Stimulated activated CD4-positive, alpha-beta T cell treated with anti-CD3 and anti-CD28 coated beads, Interleukin-15, amount 100 ng/mL, for 24 hours (primary cell): ENCODE data around the gene CXCR5.
"Not testable (repeated sequence)": the region's sequence is repeated elsewhere in the genome, so short reads cannot be mapped to it uniquely, and the experiment has no call there.

Experiments used
- DNase-seq: peaks from one replicate; pipeline ENCODE4 v3.0.0-alpha.2; 2020

The CXCR5 gene

GRCh38 chr11:118883368-118884071, at the start of gene CXCR5:
Gene CXCR5, plus strand, starts transcription at chr11:118883892. Its CDS starts 50 bp downstream, at chr11:118883942.
- peak; percentile 81 for DNase-seq

- no peak for DNase-seq
Observed at GRCh38 chr11:118834427-118835028, 49.2 kb upstream of the CXCR5 start.

GRCh38 chr11:118837868-118838267, 45.8 kb upstream of the CXCR5 start:
- no peak for DNase-seq

- DNase-seq: peak; percentile 11
Observed at GRCh38 chr11:118838905-118839553, 44.7 kb upstream of the CXCR5 start.

DNA sequence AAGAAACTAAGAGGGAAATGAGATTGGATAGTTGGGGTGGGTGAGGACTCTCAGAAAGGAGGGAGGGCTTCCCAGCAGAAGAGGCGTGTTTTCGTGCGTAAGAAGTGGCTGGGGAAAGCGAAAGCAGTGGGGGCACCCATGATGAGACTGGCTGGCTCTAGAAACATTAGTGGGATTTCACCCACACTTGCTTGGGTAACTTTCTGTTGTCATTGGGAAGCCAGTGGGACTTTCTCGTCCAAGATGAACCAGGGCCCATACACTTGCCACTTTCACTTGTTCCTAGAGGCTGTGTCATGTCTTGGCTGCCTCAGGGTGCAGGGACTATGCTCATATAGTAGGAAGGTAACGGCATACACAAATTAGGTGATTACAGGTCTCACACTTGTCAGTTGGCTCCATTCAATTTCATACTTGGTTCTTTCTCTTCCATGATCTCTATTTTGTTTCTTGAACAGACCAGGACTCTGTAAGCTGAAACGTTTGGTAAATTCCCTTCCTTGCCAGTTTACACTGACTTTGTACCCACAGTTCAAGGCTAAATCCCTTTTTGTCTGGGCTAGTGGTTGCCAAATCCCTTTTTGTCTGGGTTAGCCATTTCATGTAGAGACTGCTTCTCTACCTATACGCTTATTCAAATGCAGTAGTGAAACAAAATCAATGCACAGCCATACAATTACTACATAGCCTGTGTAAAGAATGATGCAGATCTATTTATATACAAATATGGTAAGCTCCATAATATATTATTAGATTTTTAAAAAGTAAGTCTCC, 42.0 kb upstream of the CXCR5 start:
- DNase-seq: peak; percentile 68

GRCh38 chr11:118842369-118842768, 41.3 kb upstream of the CXCR5 start:
- no peak for DNase-seq

- DNase-seq: not testable (repeated sequence)
Observed at GRCh38 chr11:118842843-118843242, 40.8 kb upstream of the CXCR5 start.

DNA sequence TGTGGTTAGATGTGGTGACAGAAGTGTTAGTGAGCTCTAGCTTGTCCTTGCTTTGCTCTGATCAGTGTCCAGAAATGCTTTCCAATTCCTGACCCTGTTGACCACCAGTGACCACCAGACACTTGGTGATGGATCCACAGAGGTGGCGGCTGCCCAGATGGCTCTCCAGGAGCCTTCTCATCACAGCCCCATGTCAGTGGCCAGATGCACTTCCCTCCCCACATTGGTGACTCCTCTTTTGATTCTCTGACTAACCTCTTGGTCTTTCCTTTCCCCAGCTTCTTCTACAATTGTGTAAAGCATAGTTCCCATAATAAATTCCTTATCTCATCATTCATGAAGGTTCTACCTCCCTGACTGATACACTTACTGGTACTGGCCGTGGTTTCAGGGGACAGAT, 40.1 kb upstream of the CXCR5 start:
- DNase-seq: no peak

DNA sequence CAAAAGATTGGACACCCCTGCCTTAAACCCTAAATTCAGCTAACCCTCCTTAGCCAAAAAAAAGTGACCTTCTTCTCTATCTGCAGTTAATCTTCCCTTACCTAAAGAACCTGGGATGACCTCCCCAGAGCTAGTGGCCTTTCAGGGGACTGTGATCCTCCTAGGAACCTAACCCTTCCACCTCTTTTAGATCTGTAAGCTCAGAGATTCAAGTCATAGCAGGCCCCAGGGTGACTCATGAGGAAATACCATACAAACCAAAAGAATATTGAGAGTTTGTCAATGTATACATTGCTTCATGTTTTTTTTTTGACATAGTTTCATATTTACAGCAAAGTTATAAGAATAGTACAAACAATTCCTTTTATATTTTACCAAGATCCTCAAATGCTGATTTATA, 38.3 kb upstream of the CXCR5 start:
- peak; percentile 27 for DNase-seq

- DNase-seq: no peak
Observed at GRCh38 chr11:118846181-118846935, 37.3 kb upstream of the CXCR5 start.

DNA sequence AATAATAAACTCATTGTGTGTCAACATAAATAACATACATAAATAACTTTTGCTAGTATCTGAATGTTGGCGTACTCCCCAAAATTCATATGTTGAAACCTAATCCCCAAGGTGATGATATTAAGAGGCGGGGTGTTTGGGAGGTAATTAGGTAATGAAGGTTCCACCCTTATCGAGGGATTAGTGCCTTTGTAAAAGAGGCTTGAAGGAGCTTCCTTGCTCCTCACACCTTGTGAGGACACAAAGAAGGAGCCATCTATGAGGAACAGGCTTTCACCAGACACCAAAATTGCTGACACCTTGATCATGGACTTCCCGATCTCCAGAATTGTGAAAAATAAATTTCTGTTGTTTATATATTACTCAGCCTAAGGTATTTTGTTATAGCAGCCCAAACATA, 33.9 kb upstream of the CXCR5 start:
- no peak for DNase-seq

GRCh38 chr11:118851970-118852369, 31.7 kb upstream of the CXCR5 start:
- no peak for DNase-seq

- no peak for DNase-seq
Observed at GRCh38 chr11:118853678-118854077, 30.0 kb upstream of the CXCR5 start.

DNA sequence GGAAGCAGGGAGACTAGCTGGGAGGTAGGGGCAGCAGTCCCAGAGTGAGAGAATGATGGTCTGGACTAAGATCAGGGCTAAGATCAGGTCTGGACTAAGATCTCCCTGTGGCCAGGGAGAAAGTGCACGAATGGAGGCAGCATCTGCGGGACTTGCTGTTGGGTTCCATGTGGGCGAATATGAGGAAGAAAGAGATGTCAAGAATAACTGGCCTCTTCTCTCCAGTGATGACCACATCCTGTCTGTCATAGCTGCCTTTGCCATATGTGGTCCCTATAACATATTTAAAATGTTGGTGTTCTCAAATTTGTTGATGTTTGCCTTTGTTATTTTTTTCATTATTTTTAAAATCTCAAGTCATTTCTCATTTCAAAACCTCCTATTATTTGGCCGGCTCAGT, 27.4 kb upstream of the CXCR5 start:
- no peak for DNase-seq

DNA sequence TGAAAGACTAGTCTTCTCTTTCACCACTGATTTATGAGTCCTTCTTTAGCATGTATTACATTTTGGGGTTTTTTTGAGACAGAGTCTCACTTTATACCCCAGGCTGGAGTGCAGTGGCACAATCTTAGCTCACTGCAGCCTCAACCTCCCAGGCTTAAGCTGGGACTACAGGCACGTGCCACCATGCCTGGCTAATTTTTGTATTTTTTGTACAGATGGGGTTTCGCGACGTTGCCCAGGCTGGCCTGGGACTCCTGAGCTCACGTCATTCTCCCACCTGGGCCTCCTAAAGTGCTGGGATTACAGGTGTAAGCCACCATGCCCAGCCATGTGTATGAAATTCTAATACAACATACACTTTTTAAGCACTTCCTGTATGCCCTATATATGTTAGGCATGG, 26.3 kb upstream of the CXCR5 start:
- DNase-seq: no peak

GRCh38 chr11:118859973-118860372, 23.7 kb upstream of the CXCR5 start:
- no peak for DNase-seq

DNA sequence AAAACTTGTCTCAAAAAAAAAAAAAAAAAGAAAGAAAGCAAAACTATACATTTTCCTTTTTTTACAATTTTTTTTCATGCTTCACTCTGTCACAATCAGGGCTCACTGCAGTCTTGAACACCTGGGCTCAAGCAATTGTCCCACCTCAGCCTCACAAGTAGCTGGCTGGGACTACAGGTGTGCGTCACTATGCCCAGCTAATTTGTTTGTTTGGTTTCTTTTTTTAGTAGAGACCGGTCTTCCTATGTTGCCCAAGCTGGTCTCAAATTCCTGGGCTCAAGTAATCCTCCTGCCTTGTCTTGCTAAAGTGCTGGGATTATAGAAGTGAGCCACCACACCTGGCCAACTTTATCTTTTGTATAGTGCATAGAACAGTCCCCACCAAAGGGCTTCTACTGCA, 15.0 kb upstream of the CXCR5 start:
- no peak for DNase-seq

- DNase-seq: peak; percentile 44
Observed at GRCh38 chr11:118870396-118871343, 13.0 kb upstream of the CXCR5 start.

DNA sequence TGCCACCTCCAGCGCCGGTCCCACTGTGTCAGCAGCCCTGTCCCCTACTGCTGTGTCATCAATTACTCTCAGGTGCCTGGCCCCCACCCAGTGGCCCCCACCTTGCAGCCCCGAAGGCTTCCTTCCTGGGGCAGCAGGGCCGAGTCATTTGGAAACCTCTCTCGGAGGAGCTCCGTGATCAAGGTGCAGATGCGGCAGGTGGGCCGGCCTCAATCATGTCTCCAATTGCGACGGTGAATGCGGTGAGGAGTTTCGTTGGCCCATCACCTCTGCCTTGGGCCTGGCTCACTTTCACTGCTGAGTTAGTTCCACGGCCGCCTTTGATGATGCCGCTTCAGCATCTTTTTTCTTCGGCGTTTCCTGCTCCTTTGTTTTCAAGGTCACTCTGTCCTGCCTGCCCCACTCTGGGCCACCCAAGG, 11.3 kb upstream of the CXCR5 start:
- peak; percentile 80 for DNase-seq

GRCh38 chr11:118873804-118874203, 9.9 kb upstream of the CXCR5 start:
- no peak for DNase-seq

DNA sequence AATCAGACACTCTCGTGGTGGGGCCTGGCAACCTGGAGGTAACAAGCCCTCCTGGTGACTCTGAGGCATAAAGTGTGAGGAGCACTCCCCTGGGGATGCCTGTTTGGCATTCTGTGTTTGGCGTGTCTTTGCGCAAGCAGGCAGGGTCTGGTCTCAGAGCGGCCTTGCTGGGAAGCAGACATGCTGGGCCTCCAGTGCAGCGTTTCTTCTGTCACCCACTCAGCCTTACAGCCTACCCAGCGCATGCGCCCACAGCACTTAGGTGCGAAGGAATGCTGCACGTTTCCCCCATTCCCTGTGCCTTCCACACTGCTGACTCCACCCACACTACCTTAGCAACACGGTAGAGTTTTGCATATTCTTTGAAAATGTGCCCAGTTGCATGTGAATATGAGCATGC, 7.4 kb upstream of the CXCR5 start:
- peak; percentile 51 for DNase-seq
